SW 1271 (cell line): ENCODE measurements around the gene CCDC177.
"Not testable (repeated sequence)": the region's sequence is repeated elsewhere in the genome, so short reads cannot be mapped to it uniquely, and the experiment has no call there.

ENCODE experiments used
- DNase-seq, 2 experiments: peaks; one replicate each; lab custom pipeline; 2025; lab: John Stamatoyannopoulos, UW

The CCDC177 gene

DNA sequence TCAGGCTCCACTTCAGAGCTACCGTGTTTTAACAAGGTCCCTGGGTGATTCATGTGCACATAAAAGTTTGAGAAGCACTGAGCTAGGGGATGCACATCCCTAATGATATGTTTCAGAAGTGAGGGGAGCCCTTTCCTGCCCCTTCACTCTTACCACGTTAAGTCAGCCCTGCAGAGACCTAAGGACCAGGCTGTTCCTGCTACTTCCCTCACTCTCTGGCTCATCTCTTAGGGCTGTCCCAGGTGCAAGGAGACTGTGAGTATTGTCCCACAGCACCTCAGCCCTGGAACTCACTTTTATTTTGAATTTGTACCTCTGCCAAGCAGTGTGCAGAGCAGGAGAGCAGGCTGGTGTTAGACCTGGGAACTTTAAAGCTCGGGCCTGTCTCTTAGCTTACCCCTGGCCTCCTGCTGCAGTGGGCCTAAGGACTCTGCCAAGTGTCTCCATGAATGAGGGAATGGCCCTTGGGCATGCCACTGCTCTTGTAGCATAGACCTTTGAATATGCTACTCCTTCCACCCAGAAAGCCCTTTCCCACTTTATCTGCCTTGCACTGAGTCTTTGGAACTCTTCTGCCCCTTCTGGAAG, 25.7 kb upstream of the CCDC177 start:
- DNase-seq: no peak

DNA sequence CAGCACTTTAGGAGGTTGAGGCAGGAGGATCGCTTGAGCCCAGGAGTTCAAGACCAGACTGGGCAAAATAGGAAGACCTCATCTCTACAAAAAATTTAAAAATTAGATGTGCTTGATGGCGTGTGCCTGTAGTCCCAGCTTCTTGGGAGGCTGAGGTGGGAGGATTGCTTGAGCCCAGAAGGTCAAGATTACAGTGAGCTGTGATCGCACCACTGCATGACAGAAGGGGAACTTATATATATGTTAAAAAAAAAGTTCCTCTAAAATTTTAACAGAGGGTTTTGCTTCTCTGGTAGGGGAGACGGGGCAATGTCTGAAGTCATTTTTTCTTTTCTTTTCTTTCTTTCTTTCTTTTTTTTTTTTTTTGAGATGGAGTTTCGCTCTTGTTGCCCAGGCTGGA, 24.8 kb upstream of the CCDC177 start:
- not testable (repeated sequence) for DNase-seq

DNA sequence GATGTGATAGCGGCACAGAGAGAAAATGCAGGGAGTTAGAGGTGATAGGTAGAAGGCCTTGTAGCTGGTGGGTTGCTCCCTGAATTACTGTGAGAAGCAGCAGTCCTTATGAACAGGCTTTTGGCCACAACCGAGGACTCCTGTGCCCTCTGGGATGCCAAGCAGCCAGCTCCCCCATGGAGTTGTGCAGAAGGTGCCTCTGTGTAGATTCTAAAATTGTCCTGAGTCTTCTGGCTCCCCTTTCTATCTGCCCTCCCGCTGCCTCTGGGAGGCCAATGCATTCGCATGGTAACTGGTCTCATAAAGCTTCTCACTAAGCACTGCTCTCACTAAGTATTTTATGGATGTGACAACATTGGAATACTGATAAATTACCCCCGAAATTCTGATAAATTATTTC, 20.7 kb upstream of the CCDC177 start:
- no peak for DNase-seq

DNA sequence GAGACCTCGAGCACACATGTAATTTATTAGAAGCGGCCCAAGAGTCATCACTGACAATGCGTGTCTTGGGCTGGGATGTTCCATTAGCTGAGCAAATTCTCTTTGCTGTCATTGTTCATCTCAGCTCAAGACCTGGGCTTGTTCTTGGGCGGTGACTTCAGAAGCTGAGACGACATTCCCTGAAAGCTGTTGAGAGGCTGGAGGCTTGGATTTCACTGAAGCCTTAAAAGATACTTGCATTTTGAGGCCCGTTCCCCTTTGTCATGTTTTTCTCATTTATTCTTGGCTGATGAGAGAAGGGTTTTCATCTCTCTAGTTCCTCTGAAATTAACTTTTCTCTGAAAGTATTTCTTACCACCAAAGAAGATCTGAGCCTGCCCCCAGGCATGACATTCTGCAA, 20.2 kb upstream of the CCDC177 start:
- DNase-seq: no peak

DNA sequence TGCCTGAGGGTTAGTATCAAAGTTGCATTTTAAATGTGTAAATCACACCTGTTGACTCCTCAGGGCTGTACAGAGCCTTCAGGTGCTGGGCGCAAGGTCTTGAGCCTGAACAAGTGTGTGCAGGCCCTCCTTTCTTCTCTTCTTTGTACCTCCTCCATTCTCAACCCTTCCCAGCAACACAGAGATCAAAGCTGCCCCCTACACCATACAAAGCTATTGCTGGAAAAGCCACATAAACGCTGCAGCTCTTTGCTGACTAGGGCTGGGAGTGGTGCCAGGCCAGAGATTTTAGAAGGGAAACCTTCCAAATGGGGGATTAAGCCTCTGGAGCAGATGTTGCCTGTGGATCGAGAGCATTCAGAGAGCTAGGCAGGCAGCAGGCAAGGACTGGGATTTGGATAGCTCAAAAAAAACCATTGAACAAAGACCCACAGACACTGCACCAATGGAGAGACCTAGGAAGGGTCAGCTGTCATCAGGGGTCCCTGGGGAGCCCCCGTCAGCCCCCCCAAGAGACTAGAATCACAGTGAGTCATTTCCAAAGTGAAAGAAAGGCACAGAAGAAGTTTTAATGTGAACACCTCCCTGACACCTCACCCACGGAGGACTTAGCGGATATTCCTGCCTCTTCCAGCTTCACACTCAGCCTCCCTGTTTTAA, 18.5 kb upstream of the CCDC177 start:
- DNase-seq: no peak

DNA sequence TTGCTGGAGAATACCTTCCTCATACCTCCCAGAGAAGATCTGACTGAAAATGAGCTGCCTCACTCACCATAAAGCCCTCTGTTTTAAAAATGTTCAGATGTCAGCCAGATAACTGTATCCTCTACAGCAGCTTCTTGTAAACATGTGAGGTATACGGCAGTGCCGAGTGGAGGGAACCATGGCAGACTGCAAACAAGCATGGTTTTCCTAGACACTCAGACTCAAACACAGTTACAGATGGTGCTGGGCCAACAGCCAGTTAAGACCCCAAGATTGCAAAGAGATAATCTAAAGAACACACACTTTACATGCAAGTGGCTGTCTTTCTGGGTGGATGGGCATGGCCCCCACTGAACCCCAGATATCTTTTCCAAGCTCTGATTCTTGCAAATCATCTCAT, 16.6 kb upstream of the CCDC177 start:
- DNase-seq: no peak

DNA sequence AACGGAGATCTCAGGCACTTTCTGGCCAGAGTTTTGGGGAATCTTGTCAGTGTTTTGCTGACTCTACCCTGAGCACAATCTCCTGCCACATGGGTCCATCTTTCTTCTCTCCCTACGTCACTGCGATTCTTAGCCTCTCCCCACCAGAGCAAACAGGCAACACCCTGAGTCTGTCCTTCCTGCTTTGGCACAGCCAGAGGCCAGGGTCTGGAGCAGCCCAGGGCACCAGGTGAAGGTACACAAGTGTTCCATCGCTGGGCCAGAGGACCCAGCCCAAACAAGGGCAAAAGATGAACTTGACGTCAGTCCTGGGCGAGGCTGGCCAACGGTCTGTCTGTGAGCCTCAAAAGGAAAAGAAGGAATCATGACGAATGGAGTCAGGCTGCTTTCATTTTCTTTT, 12.7 kb upstream of the CCDC177 start:
- DNase-seq: no peak

DNA sequence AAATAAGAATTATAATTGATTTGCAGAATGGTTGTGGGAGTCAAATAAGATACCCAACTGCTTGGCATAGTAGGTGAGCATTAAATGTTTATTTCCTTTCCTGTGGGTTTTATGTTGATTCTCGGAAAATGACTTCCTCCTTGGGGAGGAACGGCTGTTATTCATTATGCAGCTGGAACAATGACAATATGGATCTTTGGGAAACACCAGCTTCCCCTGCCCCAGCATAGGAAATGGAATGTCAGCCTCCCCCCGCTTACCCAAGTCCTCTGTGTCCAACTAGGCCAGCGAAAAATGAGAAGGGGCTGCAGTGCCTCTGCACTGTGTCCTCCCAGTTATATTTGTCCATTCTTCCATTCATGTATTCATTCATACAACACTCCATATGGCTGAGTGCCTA, 11.7 kb upstream of the CCDC177 start:
- DNase-seq: no peak

DNA sequence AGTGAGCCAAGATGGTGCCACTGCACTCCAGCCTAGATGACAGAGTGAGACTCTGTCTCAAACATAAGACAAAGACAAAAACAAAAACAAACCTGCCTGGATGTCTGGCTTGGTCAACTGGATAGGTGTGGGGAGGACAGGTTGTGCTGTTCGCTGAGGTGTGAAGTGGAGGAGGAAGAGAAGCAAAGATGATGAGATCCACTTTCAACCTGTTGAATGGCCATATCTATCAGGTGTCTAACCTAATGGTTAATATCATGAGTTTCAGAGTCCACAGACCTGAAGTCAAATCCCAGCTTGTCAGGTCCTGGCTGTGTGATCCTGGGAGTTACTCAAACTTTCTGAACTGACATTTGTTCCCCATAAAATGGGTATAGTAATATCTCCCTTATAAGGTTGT, 9.7 kb upstream of the CCDC177 start:
- DNase-seq: no peak

DNA sequence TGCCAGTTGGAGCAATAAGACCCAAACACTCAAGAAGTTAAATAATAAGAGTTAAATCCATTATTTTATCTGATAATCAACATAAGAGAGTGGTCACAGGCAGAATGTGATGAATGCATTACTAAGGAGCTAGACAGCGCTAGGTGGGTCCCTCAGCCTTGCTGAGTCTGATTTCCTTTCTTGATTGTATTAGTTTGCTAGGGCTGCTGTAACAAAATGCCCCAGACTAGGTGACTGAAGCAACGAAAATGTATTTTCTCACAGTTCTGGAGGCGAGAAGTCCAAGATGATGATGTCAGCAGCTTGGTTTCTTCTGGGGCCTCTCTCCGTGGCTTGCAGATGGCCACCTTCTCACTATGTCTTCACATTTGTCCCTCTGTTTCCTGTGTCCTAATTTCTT, 8.2 kb upstream of the CCDC177 start:
- no peak for DNase-seq

DNA sequence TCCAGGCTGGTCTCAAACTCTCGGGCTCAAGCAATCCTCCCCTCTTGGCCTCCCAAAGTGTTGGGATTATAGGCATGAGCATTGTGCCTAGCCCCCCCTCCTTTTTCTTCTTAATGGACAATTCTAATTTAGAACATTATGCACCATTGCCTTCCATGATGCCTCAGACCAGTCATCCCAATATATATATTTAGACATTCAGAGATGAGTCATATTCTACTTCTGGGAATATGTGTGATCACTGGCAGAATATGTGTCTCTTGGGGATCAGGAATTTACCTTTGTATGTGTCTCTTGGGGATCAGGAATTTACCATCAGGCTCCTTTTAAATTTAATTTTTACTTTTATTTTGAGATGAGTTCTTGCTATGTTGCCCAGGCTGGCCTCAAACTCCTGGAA, 7.5 kb upstream of the CCDC177 start:
- no peak for DNase-seq

DNA sequence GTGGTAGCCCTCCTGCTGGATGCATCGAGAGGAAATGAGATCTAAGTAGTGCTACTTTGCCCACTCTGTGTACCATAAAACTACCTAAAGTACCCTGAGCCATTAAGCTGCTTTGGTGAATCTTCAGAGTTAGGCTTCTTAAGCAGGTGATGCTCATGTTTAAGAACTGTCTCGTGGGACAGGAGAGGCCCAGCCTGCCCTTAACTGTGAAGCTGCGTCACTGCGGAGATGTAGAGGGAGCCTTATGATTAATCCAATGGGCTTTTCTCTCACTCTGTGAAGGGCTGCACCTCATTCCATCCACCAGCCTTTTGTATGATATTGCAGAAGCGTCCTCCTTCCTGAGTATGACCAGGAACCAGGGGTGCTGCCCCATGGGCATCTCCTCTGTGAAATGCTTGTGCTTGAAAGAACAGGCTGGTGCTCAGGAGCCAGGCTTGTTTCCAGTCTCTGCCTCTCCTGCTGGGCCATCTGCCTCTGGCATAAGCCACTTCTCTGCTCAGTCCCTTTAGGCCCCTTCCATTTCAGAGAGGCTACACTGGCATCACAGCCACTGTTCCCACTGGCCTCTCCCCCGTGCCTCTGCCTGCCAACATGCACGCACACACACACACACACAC, 6.8 kb upstream of the CCDC177 start:
- DNase-seq: no peak

DNA sequence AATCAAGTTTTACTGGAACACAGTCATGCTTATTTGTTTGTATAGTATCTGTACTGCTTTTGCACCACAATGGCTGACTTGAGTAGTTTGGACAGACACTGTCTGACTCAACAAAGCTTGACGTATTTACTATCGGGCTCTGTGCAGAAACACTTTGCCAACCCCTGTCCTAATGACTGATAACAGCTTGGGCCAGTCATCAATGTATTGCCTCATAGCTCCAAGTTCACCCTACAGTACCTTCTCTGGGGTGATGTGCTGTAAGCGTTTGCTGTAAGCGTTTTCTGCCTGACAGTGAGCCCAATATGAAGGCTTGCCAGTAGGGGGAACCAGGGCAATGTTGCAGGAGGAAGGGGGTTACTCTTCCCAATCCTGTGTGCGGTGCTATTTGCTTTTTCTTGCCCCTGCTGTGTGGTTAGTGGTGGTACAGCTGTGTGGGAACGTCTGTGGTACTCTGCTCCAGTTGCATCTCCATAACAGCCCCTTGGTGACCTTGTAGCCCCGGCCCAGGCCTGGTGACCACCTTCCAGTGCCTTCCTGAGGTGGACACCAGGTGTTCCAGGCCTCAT, 5.4 kb upstream of the CCDC177 start:
- DNase-seq: peak in 1 of 2 experiments; percentile 10

DNA sequence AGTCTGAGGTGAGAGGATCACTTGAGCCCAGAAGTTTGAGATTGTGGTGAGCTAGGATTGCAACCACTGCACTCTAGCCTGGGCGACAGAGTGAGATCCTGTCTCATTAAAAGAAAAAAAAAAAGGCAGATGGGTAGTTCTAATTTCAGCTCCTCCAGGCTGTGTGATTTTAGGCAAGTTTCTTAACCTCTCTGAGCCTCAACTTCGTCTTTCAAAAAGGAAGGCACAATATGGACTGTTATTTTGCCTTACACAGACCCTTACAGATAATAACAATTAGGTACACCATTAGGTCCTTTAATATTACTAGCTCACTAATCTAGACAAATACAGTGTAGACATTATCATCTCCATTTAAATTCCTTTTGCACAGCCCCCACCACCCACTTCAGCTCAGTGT, 4.8 kb upstream of the CCDC177 start:
- DNase-seq: no peak

DNA sequence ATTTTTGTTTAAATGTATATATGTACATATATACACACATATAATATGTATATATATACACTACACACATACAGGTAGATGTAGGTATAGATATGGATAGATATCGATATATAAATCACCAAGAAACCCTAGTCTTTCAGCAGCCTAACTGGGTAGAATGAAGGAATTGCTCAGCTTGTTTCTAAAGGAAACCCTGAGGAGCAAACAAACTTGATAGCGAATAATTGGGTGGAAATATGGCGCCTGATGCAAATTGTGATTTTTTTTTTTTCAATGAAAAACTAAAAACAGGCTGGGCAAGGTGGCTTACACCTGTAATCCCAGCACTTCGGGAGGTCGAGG, 254 bp upstream of the CCDC177 start:
- DNase-seq: no peak

DNA sequence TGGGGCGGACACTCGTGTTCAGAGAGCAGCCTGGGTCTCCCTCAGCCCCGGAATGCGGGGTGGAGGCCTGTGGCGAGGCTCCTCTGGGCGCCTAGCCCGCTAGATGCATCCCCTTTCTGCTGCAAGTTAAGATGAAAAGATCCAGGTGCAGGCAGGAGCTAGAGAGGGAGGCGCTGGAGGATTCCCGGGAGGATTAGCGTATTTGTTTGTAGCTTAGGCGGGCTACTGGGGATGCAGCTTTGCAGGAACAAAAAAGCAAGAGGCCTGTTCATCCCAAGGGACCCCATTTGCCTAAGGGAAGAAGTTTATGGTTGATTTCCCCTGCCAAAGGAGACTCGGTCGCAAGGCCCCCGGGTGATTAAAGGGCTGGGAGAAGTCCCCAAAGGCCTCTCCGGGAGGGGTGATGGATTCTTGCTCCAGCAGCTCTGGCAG, 824 bp downstream of the CCDC177 start:
- DNase-seq: no peak

DNA sequence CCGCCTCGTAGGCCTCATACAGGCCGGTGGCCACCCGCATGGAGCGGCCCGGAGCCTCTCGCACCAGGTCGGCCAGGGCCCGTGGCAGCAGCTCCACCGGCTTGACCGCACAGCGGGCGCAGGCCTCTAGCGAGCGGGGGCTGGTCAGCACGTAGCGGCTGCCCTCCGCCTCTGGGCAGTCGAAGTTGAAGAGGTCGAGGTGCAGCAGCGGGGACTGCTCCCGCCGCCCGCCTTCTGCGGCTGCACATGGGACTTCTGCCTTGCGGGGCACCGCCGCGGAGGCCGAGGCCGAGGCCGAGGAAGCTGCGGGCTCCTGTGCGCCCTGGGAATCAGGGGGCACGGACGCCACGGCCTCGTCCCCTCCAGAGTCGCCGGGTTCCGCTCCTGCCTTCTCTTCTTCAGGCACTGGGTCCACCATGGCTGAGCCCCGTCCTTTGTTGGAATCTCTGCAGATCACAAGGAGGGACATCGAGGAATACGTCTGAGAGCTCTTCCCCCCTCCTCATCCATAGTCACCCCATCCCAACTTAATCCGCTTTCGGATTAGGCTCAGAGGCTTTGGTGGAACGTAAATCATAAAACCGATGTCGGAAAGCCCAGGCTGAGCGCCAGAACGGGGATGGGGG, 1.4 kb downstream of the CCDC177 start:
- no peak for DNase-seq

DNA sequence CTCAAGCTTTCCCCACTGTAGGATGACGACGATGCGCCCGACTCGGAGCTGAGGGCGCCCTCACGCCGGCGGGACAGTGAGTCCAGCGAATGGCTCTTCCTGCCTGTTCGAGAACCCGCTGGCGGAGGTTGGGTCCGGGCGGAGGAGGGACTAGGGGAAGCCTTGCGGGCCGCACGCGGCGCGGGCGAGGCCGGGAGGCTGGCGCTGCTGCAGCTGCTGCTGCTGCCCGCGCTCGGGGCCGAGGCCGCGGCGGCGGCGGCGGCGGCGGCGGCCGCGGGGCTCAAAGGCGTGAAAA, 1.9 kb downstream of the CCDC177 start:
- no peak for DNase-seq

DNA sequence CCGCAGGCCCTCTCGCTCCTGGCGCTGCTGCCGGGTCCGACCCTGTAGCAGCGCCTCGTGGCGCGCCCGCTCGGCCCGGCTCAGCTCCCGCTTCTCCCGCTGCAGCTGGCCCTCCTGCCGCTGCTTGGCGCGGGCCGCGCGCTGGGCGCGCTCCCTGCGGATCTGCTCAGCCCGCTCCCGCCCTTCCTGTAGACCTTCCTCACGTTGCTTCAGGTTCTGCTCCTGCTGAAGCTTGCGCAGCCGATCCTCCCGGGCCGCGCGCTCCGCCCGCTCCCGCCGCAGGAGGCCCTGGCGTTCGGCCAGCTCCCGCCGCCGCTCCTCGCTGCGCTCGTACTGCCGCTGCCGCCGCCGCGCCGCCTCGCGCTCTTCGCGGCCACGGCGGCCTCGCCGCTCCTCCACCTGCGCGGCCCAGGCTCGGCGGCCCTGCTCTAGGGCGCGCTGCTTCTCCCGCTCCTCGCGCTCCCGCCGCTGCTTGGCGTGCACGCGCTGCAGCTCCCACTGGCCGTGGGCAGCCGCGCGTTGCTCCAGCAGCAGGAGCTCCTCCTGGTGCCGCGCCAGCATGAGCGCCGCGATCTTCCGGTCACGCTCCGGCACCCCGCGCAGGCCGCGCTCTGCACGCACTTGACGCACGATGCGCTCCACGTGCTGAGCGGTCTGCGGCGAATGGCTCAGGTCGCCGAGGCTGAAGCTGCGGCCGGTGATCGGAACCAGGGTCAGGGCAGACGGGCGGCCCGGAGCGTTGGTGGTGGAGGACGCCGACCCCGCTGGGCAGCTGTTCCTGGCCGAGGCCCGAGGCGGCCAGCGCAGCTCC, 2.4 kb downstream of the CCDC177 start:
- peak in 1 of 2 experiments; percentile 20 for DNase-seq

DNA sequence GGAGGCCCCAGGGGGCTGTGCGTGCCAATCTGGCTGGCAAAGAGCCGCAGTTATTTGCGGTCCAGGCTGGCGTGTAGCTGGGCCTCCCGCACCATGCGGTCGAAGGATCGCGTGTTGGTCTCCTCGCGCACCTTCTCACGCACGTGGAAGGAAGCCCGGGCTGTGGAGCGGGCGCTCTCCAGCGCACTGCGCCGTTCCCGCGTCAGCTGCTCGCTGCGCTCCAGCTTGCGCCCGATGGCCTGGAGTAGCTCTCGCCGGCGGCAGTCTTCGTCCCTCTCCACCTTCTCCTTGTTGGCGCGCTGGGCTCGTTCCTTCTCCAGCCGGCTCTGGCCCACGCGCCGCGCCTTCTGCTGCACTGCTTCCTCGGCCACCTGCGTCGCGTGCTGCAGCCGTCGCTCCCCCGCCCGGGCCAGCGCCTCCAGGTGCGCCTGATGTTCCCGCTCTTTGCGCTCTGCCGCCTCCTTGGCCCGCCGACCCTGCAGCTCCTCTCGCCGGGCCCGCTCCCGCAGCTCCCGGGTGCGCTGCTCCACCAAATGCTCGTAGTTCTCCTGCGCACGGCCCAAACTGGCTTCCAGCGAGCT, 3.1 kb downstream of the CCDC177 start:
- no peak for DNase-seq

DNA sequence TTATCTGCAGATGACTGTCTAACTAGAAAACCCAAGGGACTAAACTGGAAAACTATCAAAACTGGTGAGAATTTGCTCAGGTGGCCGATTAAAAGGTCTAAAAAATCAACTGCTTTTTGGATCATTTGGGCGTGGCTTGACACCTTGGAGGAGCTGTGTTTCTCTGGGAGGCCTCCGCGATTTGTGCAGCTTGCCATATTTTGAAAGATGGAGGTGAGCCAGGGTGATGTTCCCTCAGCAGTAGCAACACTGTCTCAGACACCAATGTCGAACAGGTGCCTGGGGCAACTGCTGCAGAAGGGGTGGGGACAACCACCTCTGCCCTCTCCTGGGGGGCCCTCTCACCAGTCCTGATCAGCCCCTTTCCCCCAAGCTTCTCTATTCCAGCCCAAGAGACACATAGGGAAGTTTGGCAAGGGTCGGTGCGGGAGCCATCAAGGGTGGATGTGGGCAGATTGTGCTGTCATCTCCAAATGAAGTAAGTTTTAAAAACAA, 3.8 kb downstream of the CCDC177 start:
- no peak for DNase-seq

DNA sequence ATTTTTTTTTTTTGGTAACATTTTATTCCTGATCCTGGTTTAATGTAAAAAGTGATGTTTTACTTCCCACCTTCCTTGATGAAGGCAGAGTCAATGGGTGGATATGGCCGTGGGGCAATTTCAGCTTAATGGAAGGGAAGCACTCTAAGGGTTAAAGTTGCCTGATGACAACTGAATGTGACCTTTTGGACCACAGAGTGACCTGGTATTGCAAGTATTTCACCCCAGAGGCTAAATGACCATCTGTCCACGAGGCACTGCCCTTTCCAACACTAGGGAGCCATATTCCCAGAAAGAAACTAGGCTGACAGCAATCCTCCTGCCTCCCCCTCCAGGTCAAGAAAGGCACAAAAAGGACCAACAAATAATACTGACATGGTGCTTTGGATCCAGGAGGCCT, 4.8 kb downstream of the CCDC177 start:
- no peak for DNase-seq
